Measurements from ENCODE around the gene ARL15. TPM values are rescaled to one million over a fixed set of nuclear protein-coding genes. Genes with fewer than 3 reads are reported as not detected.

The ARL15 gene
- total and polyA plus RNA-seq, 2 donors (not counting 3 experiments of a cell fraction or from before 2014, with no cell fraction given): 11.9 to 24.4 TPM

GRCh38 chr5:54227109-54227508 is 83.3 kb downstream of the ARL15 start:
- H3K27ac ChIP-seq (ENCODE audit: insufficient read depth, low read depth, low read length): no peak overlapping the region
- POLR2A ChIA-PET: no interaction called here
- H3K4me2 ChIP-seq (ENCODE audit: insufficient read depth, low read length): no peak overlapping the region
- H4K20me1 ChIP-seq (replicated peaks; ENCODE audit: control insufficient read depth, extremely low read depth, insufficient read depth, low read length): no peaks in the 10 kb centered on the region
- TF ChIP-seq JUN (IDR thresholded peaks at IDR 0.05; ENCODE audit: borderline replicate concordance, insufficient read depth, insufficient read length, low read depth) (no peak), POLR2A (IDR thresholded peaks at IDR 0.05; ENCODE audit: low read depth, low read length) (no peak), CTCF (IDR thresholded peaks at IDR 0.05; ENCODE audit: extremely low read depth in 1 of 2, insufficient read depth in 1 of 2, low read depth in 1 of 2, low read length in 2 of 2) (no peak), EZH2 (IDR thresholded peaks at IDR 0.05; ENCODE audit: borderline replicate concordance, low read depth, low read length, severe bottlenecking) (no peak), POLR2AphosphoS5 (IDR thresholded peaks at IDR 0.05; ENCODE audit: insufficient read depth, low read depth, low read length) (no peak), MYC (IDR thresholded peaks at IDR 0.05; ENCODE audit: low read depth, low read length) (no peak), MAX (IDR thresholded peaks at IDR 0.05; ENCODE audit: insufficient read depth, insufficient read length) (no peak), FOS (IDR thresholded peaks at IDR 0.05; ENCODE audit: borderline replicate concordance, insufficient read depth, low read length) (no peak), GATA2 (IDR thresholded peaks at IDR 0.05; ENCODE audit: insufficient read depth, insufficient read length, low read depth, low read length) (no peak)
- CTCF ChIA-PET: interaction anchor here (0.8 to 3.5 kb wide), 5 partner anchors 9 to 1104 kb away, joined by 3 to 30 read pairs (median 4); no protein-coding TSS in a partner anchor
- no peaks in the 10 kb centered on the region for H3K36me3 ChIP-seq (ENCODE audit: control insufficient read depth in 2 of 2, extremely low read depth in 1 of 2, insufficient read depth in 2 of 2, low read length in 2 of 2)
- FAIRE-seq: no peak
- DNase-seq (ENCODE audit: low read depth, low spot score): no peak
- no peak overlapping the region for H3K4me3 ChIP-seq (replicated peaks in 1 of 3; ENCODE audit: insufficient read depth in 1 of 3, low read depth in 1 of 3, low read length in 3 of 3)
- dilution Hi-C loops (cut with MboI; ENCODE audit: extremely low pct_ligation_motif_present, low sequenced_read_pairs) (no loop called here), intact Hi-C loops (cut with micrococcal nuclease) (no loop called here)
- no peak overlapping the region for H3K9ac ChIP-seq (replicated peaks; ENCODE audit: extremely low read depth, insufficient read depth, low read length)
- no peak overlapping the region for H2AFZ ChIP-seq (ENCODE audit: low read depth, low read length)
- no peaks in the 10 kb centered on the region for H3K9me3 ChIP-seq (replicated peaks; ENCODE audit: control insufficient read depth, insufficient read depth, low read length)
- BruUV-seq (replicated peaks): no TSS peak
- H3K79me2 ChIP-seq (ENCODE audit: control insufficient read depth, insufficient read depth, low read length): no peaks in the 10 kb centered on the region
- no peaks in the 10 kb centered on the region for H3K9me1 ChIP-seq (replicated peaks; ENCODE audit: control insufficient read depth, extremely low read depth, insufficient read depth, low read length)
- peaks cover 0 to 3% of the 10 kb centered on the region in 2 experiments for H3K27me3 ChIP-seq (ENCODE audit: control insufficient read depth in 2 of 2, insufficient read depth in 2 of 2, low read length in 2 of 2)
- no peaks in the 10 kb centered on the region for H3K4me1 ChIP-seq (ENCODE audit: control insufficient read depth, extremely low read depth, insufficient read depth, low read length)

Measured in endothelial cell of umbilical vein (primary cell).